Loucy (cell line): ENCODE results near the gene NCOA7.

ENCODE experiments used
- EZH2phosphoT487 ChIP-seq: fragments of 200-600 bp; IDR thresholded peaks from 2 replicates; pipeline ENCODE4 v1.6.1; 2018; ENCODE audit warnings: antibody characterized with exemption, mild to moderate bottlenecking, moderate library complexity, borderline replicate concordance
- TF ChIP-seq, protein P1 (sequence below): fragments of 200-600 bp; sonication (generic); conservative IDR thresholded peaks from 2 replicates; pipeline ENCODE4 v1.5.1; 2014; ENCODE audit warnings: mild to moderate bottlenecking, antibody characterized with exemption, low read length

GRCh38 chr6:125792680-125793079 is 1.9 kb downstream of the NCOA7 start:
- TF ChIP-seq, protein P1, sequence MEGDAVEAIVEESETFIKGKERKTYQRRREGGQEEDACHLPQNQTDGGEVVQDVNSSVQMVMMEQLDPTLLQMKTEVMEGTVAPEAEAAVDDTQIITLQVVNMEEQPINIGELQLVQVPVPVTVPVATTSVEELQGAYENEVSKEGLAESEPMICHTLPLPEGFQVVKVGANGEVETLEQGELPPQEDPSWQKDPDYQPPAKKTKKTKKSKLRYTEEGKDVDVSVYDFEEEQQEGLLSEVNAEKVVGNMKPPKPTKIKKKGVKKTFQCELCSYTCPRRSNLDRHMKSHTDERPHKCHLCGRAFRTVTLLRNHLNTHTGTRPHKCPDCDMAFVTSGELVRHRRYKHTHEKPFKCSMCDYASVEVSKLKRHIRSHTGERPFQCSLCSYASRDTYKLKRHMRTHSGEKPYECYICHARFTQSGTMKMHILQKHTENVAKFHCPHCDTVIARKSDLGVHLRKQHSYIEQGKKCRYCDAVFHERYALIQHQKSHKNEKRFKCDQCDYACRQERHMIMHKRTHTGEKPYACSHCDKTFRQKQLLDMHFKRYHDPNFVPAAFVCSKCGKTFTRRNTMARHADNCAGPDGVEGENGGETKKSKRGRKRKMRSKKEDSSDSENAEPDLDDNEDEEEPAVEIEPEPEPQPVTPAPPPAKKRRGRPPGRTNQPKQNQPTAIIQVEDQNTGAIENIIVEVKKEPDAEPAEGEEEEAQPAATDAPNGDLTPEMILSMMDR, result no peak
- TF ChIP-seq EZH2phosphoT487, result no peak
